ENCODE data around the gene MCL1.
"Not testable (repeated sequence)": the region's sequence is repeated elsewhere in the genome, so short reads cannot be mapped to it uniquely, and the experiment has no call there.

- not testable (repeated sequence) for TF ChIP-seq POLR2A (IDR thresholded peaks at IDR 0.05; ENCODE audit: extremely low read depth, insufficient read length); CTCF (IDR thresholded peaks at IDR 0.05; ENCODE audit: low read depth, low read length)
Observed at GRCh38 chr1:150598346-150598745, 18.9 kb upstream of the MCL1 start.
